NCI-H526 treated with DMSO at 0.1 percent for 48 hours (cell line): ENCODE measurements around the gene ALKBH2.

ENCODE experiments used
- DNase-seq: peaks from one replicate; lab custom pipeline; 2025; lab: John Stamatoyannopoulos, UW

The ALKBH2 gene

DNA sequence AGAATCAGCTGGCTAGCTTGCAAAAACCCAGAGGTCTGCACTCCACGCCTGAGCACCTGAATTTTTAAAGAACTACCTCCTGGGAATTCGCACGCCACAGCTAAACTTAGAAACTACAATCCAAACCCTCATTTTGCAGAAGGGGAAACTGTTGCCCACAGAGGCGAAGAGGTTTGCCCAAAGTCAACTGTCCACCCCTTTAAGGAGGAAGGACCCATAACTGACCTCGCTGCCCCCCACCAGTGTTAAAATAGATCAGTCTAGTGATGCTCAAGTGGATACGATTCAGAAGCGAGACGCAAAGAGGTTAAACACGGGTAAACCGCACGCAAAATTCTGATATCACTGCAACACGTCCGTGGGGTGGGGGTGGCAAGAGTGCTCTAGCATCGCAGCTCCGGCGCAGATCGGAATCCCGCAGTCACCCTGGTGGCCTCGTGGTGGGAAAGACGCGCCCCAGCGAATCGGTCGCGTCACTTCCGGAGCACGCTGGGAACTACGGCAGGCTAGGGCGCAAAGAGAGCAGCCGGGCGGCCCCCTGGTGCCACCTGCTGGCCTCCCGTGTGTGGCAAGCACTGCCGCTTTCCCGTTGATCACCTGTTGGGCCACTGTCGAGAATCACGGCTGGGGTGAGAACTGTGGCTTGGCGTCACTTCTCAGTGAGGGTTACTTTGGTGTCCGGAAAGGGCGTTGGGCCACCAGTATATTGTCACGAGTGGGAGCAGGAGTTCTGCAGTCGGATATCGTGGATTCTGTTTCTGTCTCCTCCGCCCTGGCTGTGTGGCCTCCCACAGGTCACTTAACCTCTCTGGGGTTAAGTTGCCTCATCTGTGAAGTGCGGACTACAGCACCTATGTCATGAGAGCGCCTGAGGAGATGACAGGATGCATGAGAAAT lies at the start of gene ALKBH2:
Gene ALKBH2, minus strand, starts transcription at position 451 of the 897 bp plus-strand sequence. CDS start 686 bp downstream, outside the sequence.
- DNase-seq = peak; percentile 76

DNA sequence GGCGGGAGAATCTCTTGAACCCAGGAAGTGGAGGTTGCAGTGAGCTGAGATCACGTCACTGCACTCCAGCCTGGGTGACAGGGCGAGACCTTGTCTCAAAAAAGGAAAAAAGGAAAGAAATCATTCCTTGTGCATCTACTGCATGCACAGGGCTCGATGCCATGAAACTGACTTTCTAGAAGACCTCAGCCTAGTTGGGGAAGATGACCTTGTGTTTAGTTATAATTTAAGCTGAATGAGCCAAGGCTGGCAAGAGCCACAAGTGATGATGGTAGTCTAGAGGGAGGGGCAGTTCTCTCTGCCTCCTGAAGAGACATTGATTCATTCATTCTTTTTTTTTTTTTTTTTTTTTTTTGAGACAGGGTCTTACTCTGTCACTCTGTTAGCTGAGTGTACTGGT lies 47.3 kb upstream of the ALKBH2 start:
- DNase-seq = no peak

- no peak for DNase-seq
Measured at GRCh38 chr12:109139791-109140190, 46.5 kb upstream of the ALKBH2 start.

- DNase-seq = no peak
Measured at GRCh38 chr12:109139360-109139759, 46.1 kb upstream of the ALKBH2 start.

GRCh38 chr12:109137055-109137454 lies 43.8 kb upstream of the ALKBH2 start:
- DNase-seq = no peak

GRCh38 chr12:109134186-109134917 lies 41.1 kb upstream of the ALKBH2 start:
- no peak for DNase-seq

DNA sequence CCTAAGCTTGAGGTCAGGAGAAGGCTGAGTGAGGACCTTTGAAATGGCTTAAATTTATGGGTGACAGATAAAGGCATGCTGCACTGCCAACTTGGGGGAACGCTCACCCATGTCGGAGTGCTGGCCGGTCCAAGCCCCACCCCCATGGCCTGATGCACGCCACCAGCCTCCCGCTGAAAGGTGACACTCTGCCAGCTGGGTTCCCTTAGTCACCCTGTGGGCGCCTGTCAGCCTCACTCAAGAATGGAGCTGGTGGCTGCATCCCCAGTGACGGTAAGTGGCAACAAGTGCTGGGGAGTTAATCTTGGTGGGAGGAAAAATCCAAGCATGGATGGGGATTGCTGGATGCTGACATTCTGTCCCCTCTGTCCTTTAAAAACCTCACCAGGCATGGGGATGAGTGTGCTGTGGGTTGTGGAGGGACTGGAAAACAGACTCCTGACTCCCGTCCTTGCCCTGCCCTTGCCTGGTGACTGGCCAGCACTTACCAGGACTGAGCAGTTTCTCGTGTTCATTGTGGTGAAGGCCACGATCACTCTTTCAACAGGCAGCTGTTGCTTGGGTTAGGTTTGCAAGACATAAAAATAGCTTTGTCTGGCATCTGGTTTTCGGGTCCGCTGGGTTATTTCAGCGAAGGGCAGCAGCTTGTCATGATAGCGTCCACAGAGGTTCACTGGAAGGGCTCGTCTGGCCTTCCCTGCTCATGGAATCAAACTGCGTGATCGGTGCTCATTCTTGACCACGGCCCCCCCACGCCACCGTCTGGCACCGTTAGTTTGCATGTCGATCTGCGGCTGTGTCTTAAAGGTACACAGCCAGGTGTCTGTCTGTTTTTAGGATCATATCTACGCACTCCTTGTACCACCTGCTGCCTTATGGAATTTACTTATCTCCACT lies 38.1 kb upstream of the ALKBH2 start:
- no peak for DNase-seq

DNA sequence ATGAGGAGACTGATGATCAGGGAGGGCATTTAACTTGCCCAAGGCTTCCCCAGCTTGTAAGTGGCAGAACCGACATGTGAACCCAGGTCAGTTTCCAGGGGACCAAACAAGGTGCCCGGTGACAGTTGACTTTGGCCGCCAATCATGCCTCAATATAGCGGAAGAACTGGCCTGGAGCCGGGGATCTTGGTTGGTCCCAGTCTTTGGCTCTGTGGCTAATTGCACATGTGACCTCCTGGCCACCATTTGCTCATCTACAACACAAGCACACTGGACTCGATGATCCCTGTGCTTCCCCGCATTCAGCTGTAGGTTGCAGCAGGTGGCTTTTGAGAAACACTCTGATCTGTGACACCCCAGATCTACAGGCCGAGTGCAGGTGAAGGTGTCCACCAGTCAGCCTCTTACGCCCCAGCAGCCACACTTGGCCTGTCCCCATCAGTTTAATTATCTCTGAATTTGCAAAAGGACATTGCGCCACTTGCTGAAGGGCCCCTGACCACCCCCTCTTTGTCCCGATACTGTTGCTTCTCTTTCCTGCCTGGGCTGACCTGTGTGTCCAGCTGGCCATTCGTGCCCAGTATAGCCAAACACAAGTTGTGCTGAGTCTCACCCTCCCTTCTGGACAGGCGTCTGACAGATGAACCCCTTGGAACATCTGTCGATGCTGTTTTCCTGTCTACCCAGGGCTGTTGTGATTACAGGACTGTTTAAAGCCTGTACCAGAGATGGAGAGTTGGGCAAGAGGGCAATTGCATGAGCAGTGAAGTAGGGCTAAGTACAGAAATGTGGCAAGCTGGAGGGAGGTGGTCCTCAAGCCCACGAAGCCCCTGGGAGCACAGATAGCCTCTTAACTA lies 37.3 kb upstream of the ALKBH2 start:
- DNase-seq = no peak

DNA sequence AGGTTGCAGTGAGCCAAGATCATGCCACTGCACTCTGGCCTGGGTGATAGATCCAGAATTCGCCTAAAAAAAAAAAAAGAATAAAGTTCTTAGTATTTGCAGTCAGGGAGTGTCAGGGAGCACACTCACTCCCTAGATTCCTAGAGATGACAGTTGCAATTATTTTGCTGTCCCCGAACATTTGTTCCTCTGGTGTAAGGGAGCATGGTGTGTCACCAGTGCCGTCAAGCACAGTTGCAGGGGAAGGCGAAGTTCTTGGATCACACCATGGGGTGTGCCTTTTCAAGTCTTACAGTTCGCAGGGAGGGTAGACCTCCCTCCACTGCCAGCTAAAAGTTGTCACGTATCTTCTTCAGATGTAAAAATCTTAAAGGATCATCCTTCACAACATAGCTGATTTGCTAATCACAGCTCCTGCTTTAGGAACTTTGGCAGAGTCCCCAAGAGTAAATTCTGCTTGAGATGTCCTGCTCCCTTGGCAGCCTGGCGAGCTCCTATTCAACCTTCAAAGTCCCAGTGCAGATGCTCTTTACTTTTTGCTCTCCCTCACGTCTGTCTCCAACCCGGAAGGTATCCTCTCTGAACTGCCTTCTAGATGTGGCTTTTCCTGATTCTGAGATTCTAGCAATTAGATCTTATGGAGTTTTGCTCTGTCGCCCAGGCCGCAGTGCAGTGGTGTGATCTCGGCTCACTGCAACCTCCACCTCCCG lies 34.4 kb upstream of the ALKBH2 start:
- DNase-seq = no peak

DNA sequence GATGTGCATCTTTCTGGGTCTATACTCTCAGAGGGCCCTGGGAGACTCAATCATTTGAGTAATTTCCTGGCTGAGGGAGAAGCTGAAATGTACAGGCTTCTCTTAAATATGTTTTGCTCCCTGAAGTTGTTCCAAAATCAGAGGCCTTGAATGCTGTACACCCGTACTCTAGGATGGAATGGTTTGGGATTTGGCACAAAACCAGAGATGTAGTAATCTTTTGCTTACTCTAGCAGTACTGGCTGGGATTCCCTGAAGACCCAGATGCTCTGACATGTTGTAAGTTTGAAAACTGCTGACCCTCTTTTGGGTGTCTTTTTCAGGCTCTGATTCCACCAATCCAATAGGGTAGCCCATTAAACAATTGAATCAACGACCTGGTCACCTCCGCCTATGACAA lies 33.5 kb upstream of the ALKBH2 start:
- no peak for DNase-seq

GRCh38 chr12:109125791-109126190 lies 32.5 kb upstream of the ALKBH2 start:
- DNase-seq = no peak

GRCh38 chr12:109124878-109125648 lies 31.8 kb upstream of the ALKBH2 start:
- DNase-seq = no peak

DNA sequence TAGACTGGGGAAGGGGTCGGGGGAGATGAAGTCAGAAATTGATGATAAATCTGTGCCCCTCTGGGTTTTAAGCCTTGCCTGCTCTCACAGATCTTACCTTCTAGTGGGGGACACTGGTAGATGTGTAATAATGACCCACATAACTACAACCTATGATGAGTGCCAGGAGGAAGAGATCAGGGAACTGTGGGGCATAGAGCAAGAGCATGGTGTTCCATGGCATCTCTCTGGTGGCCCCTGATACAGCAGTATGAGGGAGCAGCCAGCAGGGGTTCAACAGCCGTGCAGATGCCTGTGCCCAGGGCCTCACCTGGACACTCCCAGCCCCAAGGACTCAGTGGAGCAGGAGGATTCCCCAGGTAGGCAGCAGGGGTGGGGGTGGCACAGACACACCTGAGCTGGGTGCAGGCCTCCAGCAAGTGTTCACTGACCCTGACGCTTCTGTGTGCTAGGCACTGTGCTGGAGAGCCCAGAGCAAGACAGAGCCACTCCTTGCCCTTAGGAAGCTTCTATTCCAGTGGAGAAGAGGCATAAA lies 28.1 kb upstream of the ALKBH2 start:
- DNase-seq = no peak

DNA sequence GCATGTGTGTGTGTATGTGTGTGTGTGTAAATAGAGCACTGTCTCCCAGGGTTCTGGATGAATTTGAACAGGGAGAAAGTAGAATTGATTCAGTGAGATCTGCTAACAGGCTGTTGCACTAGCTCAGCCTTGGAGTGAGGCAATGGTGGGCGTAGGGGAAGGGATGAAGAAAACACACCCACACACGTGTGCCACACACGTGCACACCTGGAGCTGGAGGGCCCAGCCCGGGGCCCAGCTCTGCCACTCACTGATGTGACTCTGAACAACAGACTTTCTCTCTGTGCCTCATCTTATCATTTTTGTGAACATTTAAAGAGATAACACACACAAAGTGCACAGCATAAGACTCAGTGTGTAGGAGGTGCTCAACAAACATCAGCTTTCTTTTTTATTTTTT lies 27.3 kb upstream of the ALKBH2 start:
- DNase-seq = no peak

DNA sequence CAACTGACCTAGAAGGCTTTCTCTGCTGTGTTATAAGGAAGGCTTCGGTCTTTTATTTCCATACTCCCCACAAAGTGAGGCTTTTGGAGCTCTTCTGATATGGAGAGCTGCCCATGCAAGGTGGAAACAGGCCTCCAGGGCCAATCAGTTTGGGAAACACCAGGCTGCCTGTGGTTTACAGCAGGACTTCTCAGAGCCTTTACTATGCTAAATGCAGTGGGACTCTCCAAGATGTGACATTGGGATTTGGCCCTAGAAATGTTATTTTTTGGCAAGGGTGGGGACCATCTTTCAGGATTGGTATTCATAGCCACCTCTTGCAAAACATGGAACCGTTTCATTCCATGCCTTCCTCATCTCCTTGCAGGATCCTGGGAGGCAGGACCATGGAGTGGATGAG lies 26.8 kb upstream of the ALKBH2 start:
- no peak for DNase-seq

GRCh38 chr12:109116611-109116949 lies 23.3 kb upstream of the ALKBH2 start:
- DNase-seq = no peak

GRCh38 chr12:109115758-109116610 lies 22.7 kb upstream of the ALKBH2 start, which contains the start of gene ACACB:
Gene ACACB, plus strand, starts transcription at chr12:109116587. Its CDS starts 22,819 bp downstream, at chr12:109139406.
- no peak for DNase-seq

DNA sequence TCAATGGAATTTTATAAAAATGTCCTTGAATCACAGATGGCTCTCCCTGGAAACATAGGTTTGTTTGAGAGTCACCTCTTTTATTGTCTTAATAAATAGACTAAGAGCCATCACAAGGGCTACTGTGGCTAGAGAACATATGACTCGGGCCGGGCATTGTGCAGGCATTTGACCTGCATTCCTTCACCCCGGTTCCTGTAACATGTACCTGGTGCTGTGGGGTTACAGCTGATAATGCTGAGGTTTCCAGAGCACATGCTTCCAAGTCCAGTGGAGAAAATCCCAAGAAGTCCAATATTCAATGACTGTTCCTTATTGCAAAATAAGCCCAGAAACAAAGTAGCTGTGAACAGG lies 22.1 kb upstream of the ALKBH2 start:
- DNase-seq = no peak

- DNase-seq = no peak
Measured at GRCh38 chr12:109114644-109115043, 21.4 kb upstream of the ALKBH2 start.
